Measurements from ENCODE around the gene ADM2.
"Not testable (repeated sequence)": the region's sequence is repeated elsewhere in the genome, so short reads cannot be mapped to it uniquely, and the experiment has no call there.

Gene ADM2

DNA sequence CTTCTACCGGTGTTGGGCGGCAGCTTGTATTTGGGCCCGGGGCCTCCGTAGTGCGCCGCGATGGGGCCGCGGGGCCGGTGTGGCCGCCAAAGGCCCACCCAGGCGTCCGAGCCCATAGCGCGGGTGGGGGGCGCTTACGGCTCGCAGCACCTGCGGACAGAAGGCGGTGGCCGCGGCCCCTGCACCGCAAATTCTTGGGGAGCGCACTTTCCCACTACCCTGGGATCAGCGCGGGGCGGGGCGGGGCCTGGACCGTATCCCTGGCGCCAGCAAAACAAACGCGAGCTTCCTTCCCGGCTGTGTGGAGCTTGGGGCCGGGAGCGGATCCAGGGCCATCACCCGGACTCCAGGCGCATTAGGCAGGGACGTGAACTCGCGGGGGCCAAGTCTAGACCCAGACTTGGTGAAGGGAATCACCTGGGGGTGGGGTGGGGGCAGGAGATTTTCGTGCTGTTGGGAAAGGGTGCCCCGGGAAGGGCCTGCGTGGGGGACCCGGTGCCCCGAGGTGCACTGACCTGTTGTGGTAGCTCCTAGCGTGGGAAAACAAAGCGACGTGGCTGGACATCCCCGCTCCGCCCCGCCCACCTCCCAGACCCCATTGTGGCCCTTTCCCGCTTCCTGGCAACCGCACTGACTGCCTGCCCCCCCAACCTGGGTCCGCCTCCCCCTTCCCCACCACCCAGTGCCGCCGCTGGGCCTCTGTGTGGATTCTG is 50.8 kb downstream of the ADM2 start:
- Histone ChIP-seq H4K20me1 (ENCODE audit: insufficient read depth, low read length) (no peaks in the 10 kb centered on the region), H3K27me3 (ENCODE audit: low read depth, low read length) (no peaks in the 10 kb centered on the region), H3K4me2 (ENCODE audit: low read length) (peak overlapping the region; percentile 95), H3K4me1 (ENCODE audit: low read length) (peaks cover 46% of the 10 kb centered on the region), H3K9ac (ENCODE audit: low read length) (peak overlapping the region; percentile 99), H3K9me3 (ENCODE audit: insufficient read depth, low read length) (no peaks in the 10 kb centered on the region), H3K36me3 (replicated peaks; ENCODE audit: low read depth, low read length) (no peaks in the 10 kb centered on the region), H3K79me2 (ENCODE audit: low read length) (0 out of 2 replicates have a peak, but pooled peaks cover 4% of the 10 kb centered on the region), H2AFZ (ENCODE audit: low read depth, low read length) (no peak overlapping the region), H3K27ac (ENCODE audit: low read length) (peak overlapping the region; percentile 80), H3K4me3 (ENCODE audit: low read length) (peak overlapping the region; percentile 98)
- TF ChIP-seq, protein P1, sequence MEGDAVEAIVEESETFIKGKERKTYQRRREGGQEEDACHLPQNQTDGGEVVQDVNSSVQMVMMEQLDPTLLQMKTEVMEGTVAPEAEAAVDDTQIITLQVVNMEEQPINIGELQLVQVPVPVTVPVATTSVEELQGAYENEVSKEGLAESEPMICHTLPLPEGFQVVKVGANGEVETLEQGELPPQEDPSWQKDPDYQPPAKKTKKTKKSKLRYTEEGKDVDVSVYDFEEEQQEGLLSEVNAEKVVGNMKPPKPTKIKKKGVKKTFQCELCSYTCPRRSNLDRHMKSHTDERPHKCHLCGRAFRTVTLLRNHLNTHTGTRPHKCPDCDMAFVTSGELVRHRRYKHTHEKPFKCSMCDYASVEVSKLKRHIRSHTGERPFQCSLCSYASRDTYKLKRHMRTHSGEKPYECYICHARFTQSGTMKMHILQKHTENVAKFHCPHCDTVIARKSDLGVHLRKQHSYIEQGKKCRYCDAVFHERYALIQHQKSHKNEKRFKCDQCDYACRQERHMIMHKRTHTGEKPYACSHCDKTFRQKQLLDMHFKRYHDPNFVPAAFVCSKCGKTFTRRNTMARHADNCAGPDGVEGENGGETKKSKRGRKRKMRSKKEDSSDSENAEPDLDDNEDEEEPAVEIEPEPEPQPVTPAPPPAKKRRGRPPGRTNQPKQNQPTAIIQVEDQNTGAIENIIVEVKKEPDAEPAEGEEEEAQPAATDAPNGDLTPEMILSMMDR (IDR thresholded peaks at IDR 0.05; ENCODE audit: low read depth, low read length) = no peak
- no peak for TF ChIP-seq EZH2phosphoT487 (IDR thresholded peaks at IDR 0.05; ENCODE audit: low read depth)

DNA sequence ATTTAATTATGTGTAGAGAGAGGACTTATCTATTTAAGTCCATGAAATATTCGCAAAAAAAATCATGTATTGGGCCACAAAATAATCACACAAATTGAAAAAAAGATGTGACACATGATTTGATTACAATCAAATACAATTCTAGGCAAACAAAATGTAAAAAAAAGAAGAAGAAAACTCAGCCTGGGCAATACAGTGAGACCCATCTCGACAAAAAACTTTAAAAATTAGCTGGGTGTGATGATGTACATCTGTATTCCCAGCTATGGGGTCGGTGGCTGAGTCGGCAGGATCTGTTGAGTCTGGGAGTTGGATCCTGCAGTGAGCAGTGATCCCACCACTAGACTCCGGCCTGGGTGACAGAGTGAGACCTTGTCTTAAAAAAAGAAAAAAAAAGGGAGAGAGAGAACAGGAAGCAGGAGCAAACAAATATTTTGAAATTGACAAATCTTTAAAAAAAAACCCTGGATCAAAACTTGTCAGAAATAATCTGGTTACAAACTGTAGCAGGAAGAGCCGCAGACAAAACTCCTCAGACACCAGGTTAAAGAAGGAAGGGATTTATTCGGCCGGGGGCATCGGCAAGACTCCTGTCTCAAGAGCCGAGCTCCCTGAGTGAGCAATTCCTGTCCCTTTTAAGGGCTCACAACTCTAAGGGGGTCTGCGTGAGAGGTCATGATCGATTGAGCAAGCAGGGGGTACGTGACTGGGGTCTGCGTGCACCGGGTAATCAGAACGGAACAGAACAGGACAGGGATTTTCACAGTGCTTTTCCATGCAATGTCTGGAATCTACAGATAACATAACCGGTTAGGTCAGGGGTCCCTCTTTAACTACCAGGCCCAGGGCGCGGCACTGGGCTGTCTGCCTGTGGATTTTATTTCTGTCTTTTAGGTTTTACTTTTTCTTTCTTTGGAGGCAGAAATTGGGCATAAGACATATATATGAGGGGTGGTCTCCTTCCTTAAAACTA is 51.8 kb downstream of the ADM2 start:
- no peak overlapping the region for H2AFZ ChIP-seq (ENCODE audit: low read depth, low read length)
- peak overlapping the region; percentile 95 for H3K4me2 ChIP-seq (ENCODE audit: low read length)
- peaks cover 47% of the 10 kb centered on the region for H3K4me1 ChIP-seq (ENCODE audit: low read length)
- no peaks in the 10 kb centered on the region for H3K79me2 ChIP-seq (ENCODE audit: low read length)
- peak overlapping the region; percentile 80 for H3K27ac ChIP-seq (ENCODE audit: low read length)
- peak overlapping the region; percentile 99 for H3K9ac ChIP-seq (ENCODE audit: low read length)
- peak overlapping the region; percentile 98 for H3K4me3 ChIP-seq (ENCODE audit: low read length)
- no peaks in the 10 kb centered on the region for H3K27me3 ChIP-seq (ENCODE audit: low read depth, low read length)
- TF ChIP-seq EZH2phosphoT487 (IDR thresholded peaks at IDR 0.05; ENCODE audit: low read depth) = no peak
- TF ChIP-seq, protein P1 (IDR thresholded peaks at IDR 0.05; ENCODE audit: low read depth, low read length) = no peak
- H4K20me1 ChIP-seq (ENCODE audit: insufficient read depth, low read length) = no peaks in the 10 kb centered on the region
- no peaks in the 10 kb centered on the region for H3K9me3 ChIP-seq (ENCODE audit: insufficient read depth, low read length)
- no peaks in the 10 kb centered on the region for H3K36me3 ChIP-seq (replicated peaks; ENCODE audit: low read depth, low read length)

DNA sequence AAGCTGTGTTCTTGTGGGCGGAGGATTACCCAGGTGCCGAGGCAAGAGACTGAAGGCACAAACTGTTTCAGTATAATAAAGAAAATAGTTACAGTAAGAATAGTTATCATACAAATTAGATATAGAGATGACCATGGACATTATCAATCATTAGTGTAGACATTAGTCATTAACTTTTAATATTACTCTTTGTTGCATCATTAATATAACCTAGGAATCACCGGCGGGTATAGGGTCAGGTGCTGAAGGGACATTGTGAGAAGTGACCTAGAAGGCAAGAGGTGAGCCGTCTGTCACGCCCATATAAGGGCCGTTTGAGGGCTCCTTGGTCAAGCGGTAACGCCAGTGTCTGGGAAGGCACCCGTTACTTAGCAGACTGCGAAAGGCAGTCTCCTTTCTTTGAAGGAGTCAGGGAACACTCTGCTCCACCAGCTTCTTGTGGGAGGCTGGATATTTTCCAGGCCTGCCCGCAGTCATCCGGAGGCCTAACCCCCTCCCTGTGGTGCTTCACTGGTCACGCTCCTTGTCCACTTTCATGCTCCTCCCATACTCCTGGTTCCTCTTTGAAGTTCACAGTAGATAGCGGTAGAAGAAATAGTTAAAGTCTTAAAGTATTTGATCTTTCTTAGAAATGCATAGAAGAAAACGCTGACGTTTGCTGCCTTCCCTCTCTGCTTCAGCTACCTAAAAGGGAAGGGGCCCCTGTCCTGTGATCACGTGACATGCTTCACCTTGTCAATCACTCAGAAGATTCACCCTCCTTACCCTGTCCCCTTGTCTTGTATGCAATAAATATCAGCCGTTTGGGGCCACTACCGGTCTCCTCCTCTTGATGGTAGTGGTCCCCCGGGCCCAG is 52.7 kb downstream of the ADM2 start:
- Histone ChIP-seq H3K9ac (ENCODE audit: low read length) (peak overlapping the region; percentile 60), H3K4me2 (ENCODE audit: low read length) (peak overlapping the region; percentile 79), H3K27ac (ENCODE audit: low read length) (peak overlapping the region; percentile 80)

DNA sequence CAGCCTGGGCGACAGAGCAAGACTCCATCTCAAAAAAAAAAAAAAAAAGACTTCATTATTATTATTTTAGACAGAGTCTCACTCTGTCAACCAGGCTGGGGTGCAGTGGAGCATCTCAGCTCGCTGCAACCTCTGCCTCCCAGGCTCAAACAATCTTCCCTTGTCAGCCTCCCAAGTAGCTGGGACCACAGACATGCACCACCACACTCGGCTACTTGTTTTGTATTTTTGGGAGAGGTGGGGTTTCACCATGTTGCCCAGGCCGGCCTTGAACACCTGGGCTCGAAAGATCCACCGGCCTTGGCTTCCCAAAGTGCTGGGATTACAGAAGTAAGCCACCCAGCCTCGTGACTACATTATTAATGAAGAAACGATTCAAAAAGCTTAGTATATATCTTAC is 53.8 kb downstream of the ADM2 start:
- no peaks in the 10 kb centered on the region for H3K27me3 ChIP-seq (ENCODE audit: low read depth, low read length)
- no peaks in the 10 kb centered on the region for H3K79me2 ChIP-seq (ENCODE audit: low read length)
- peak overlapping the region; percentile 59; the same call in 1 of the 2 replicates for H3K27ac ChIP-seq (ENCODE audit: low read length)
- peak overlapping the region; percentile 58 for H3K4me3 ChIP-seq (ENCODE audit: low read length)
- no peaks in the 10 kb centered on the region for H4K20me1 ChIP-seq (ENCODE audit: insufficient read depth, low read length)
- peaks cover 3% of the 10 kb centered on the region for H3K36me3 ChIP-seq (replicated peaks; ENCODE audit: low read depth, low read length)
- H3K9ac ChIP-seq (ENCODE audit: low read length) = peak overlapping the region; percentile 50; the same call in 1 of the 2 replicates
- peak overlapping the region; percentile 50 for H3K4me2 ChIP-seq (ENCODE audit: low read length)
- TF ChIP-seq, protein P1 (IDR thresholded peaks at IDR 0.05; ENCODE audit: low read depth, low read length) = no peak
- no peak for TF ChIP-seq EZH2phosphoT487 (IDR thresholded peaks at IDR 0.05; ENCODE audit: low read depth)
- no peak overlapping the region for H2AFZ ChIP-seq (ENCODE audit: low read depth, low read length)
- no peaks in the 10 kb centered on the region for H3K9me3 ChIP-seq (ENCODE audit: insufficient read depth, low read length)
- peaks cover 63% of the 10 kb centered on the region for H3K4me1 ChIP-seq (ENCODE audit: low read length)

More for the DNA sequence above, 52.7 kb downstream of the ADM2 start:
- H3K36me3 ChIP-seq (replicated peaks; ENCODE audit: low read depth, low read length); H3K9me3 ChIP-seq (ENCODE audit: insufficient read depth, low read length); H4K20me1 ChIP-seq (ENCODE audit: insufficient read depth, low read length); H3K27me3 ChIP-seq (ENCODE audit: low read depth, low read length); H3K79me2 ChIP-seq (ENCODE audit: low read length); H2AFZ ChIP-seq (ENCODE audit: low read depth, low read length): not testable (repeated sequence)
- Histone ChIP-seq H3K4me3 (ENCODE audit: low read length) (peak overlapping the region; percentile 60), H3K4me1 (ENCODE audit: low read length) (peaks cover 56% of the 10 kb centered on the region)

All from OCI-LY3 (cell line).